ENCODE measurements around the gene LAMC2.

- TF ChIP-seq POLR2A (IDR thresholded peaks at IDR 0.05) (no peak), POLR2AphosphoS5 (IDR thresholded peaks at IDR 0.05; ENCODE audit: insufficient read depth in 1 of 2, low read depth in 1 of 2) (no peak)
- TF ChIP-seq, protein P1, sequence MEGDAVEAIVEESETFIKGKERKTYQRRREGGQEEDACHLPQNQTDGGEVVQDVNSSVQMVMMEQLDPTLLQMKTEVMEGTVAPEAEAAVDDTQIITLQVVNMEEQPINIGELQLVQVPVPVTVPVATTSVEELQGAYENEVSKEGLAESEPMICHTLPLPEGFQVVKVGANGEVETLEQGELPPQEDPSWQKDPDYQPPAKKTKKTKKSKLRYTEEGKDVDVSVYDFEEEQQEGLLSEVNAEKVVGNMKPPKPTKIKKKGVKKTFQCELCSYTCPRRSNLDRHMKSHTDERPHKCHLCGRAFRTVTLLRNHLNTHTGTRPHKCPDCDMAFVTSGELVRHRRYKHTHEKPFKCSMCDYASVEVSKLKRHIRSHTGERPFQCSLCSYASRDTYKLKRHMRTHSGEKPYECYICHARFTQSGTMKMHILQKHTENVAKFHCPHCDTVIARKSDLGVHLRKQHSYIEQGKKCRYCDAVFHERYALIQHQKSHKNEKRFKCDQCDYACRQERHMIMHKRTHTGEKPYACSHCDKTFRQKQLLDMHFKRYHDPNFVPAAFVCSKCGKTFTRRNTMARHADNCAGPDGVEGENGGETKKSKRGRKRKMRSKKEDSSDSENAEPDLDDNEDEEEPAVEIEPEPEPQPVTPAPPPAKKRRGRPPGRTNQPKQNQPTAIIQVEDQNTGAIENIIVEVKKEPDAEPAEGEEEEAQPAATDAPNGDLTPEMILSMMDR (IDR thresholded peaks at IDR 0.05) = no peak
Observed at GRCh38 chr1:183143576-183144315, 42.3 kb upstream of the LAMC2 start.

Data from vagina (tissue), 2 donors.